Measurements from ENCODE around the gene PPM1D. TPM values are rescaled to one million over a fixed set of nuclear protein-coding genes. Genes with fewer than 3 reads are reported as not detected.
A peak's percentile ranks its signal among the peaks of the same experiment; 100 is the strongest.

PPM1D gene
- total and polyA plus RNA-seq, 2 of the 13 experiments (the other 11 are each of a cell fraction or from before 2014, with no cell fraction given): 8.0 to 26.2 TPM

GRCh38 chr17:60599620-60600489 is at the start of gene PPM1D (continued):
- TF ChIP-seq KAT7 (CRISPR knock-in tag; IDR thresholded peaks at IDR 0.05; ENCODE audit: borderline replicate concordance) (peak; percentile 95; the same call in 1 of the 2 replicates), TRIM22 (IDR thresholded peaks at IDR 0.05) (no peak), ZNF564 (CRISPR knock-in tag; IDR thresholded peaks at IDR 0.05) (no peak), EZH2 (conservative IDR thresholded peaks at IDR 0.05; ENCODE audit: low read depth, low read length) (no peak), FOXO1 (CRISPR knock-in tag; IDR thresholded peaks at IDR 0.05) (peak; percentile 63), SALL1 (CRISPR knock-in tag; IDR thresholded peaks at IDR 0.05) (peak; percentile 72), SMARCC2 (IDR thresholded peaks at IDR 0.05) (no peak), ZNF30 (CRISPR knock-in tag; IDR thresholded peaks at IDR 0.05) (peak; percentile 89), MZF1 (CRISPR knock-in tag; IDR thresholded peaks at IDR 0.05; ENCODE audit: borderline replicate concordance) (peak; percentile 92), HMG20A (CRISPR knock-in tag; IDR thresholded peaks at IDR 0.05; ENCODE audit: borderline replicate concordance) (0 out of 2 replicates have a peak, but pooled peaks have one; percentile 17), HNF4G (IDR thresholded peaks at IDR 0.05; ENCODE audit: borderline replicate concordance, low read depth, low read length) (peak; percentile 61; the same call in 1 of the 2 replicates), HNF4G (CRISPR knock-in tag; IDR thresholded peaks at IDR 0.05; ENCODE audit: borderline replicate concordance, low read depth) (0 out of 2 replicates have a peak, but pooled peaks have one; percentile 33), PRMT3 (CRISPR knock-in tag; IDR thresholded peaks at IDR 0.05; ENCODE audit: borderline replicate concordance, low read depth) (peak; percentile 3; the same call in 1 of the 2 replicates), ZBTB8A (CRISPR knock-in tag; IDR thresholded peaks at IDR 0.05; ENCODE audit: borderline replicate concordance, low read depth) (no peak; the same call in 1 of the 2 replicates), ZNF790 (CRISPR knock-in tag; IDR thresholded peaks at IDR 0.05; ENCODE audit: borderline replicate concordance) (peak; percentile 99)
- TF ChIP-seq, protein P1, sequence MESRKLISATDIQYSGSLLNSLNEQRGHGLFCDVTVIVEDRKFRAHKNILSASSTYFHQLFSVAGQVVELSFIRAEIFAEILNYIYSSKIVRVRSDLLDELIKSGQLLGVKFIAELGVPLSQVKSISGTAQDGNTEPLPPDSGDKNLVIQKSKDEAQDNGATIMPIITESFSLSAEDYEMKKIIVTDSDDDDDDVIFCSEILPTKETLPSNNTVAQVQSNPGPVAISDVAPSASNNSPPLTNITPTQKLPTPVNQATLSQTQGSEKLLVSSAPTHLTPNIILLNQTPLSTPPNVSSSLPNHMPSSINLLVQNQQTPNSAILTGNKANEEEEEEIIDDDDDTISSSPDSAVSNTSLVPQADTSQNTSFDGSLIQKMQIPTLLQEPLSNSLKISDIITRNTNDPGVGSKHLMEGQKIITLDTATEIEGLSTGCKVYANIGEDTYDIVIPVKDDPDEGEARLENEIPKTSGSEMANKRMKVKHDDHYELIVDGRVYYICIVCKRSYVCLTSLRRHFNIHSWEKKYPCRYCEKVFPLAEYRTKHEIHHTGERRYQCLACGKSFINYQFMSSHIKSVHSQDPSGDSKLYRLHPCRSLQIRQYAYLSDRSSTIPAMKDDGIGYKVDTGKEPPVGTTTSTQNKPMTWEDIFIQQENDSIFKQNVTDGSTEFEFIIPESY (CRISPR knock-in tag; IDR thresholded peaks at IDR 0.05): no peak; the same call in 1 of the 2 replicates
- TF ChIP-seq, protein P2, sequence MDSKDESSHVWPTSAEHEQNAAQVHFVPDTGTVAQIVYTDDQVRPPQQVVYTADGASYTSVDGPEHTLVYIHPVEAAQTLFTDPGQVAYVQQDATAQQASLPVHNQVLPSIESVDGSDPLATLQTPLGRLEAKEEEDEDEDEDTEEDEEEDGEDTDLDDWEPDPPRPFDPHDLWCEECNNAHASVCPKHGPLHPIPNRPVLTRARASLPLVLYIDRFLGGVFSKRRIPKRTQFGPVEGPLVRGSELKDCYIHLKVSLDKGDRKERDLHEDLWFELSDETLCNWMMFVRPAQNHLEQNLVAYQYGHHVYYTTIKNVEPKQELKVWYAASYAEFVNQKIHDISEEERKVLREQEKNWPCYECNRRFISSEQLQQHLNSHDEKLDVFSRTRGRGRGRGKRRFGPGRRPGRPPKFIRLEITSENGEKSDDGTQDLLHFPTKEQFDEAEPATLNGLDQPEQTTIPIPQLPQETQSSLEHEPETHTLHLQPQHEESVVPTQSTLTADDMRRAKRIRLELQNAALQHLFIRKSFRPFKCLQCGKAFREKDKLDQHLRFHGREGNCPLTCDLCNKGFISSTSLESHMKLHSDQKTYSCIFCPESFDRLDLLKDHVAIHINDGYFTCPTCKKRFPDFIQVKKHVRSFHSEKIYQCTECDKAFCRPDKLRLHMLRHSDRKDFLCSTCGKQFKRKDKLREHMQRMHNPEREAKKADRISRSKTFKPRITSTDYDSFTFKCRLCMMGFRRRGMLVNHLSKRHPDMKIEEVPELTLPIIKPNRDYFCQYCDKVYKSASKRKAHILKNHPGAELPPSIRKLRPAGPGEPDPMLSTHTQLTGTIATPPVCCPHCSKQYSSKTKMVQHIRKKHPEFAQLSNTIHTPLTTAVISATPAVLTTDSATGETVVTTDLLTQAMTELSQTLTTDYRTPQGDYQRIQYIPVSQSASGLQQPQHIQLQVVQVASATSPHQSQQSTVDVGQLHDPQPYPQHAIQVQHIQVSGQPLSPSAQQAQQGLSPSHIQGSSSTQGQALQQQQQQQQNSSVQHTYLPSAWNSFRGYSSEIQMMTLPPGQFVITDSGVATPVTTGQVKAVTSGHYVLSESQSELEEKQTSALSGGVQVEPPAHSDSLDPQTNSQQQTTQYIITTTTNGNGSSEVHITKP (CRISPR knock-in tag; IDR thresholded peaks at IDR 0.05; ENCODE audit: low read depth): peak; percentile 90
- TF ChIP-seq, protein P3, sequence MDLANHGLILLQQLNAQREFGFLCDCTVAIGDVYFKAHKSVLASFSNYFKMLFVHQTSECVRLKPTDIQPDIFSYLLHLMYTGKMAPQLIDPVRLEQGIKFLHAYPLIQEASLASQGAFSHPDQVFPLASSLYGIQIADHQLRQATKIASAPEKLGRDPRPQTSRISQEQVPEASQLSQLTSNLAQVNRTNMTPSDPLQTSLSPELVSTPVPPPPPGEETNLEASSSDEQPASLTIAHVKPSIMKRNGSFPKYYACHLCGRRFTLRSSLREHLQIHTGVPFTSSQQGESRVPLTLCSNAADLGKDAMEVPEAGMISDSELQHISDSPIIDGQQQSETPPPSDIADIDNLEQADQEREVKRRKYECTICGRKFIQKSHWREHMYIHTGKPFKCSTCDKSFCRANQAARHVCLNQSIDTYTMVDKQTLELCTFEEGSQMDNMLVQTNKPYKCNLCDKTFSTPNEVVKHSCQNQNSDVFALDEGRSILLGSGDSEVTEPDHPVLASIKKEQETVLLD (CRISPR knock-in tag; IDR thresholded peaks at IDR 0.05; ENCODE audit: low read depth): 0 out of 2 replicates have a peak, but pooled peaks have one; percentile 79

All from HepG2 (cell line).